Hypothalamus (tissue), 51 donors: Measurements from ENCODE around the gene ME1.
"Not testable (repeated sequence)": the region's sequence is repeated elsewhere in the genome, so short reads cannot be mapped to it uniquely, and the experiment has no call there.

Experiments
- DNase-seq, 51 donors: peaks; one replicate each; lab custom pipeline; 2025; lab: John Stamatoyannopoulos, UW

The ME1 gene

DNA sequence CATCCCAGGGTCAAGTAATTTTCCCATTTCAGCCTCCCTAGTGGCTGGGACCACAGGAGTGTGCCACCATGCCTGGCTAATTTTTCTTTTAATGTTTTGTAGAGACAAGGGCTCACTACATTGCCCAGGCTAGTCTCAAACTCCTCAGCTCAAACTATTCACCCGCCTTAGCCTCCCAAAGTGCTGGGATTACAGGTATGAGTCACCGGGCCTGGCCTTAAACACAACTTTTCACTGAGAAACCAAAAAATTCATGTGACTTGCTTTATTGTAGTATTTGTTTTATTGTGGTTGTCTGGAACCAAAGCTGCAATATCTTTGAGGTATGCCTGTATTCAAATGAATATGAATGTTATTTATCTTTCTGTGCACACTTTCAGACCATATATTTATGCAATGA, 165.5 kb downstream of the ME1 start:
- DNase-seq: no peak

DNA sequence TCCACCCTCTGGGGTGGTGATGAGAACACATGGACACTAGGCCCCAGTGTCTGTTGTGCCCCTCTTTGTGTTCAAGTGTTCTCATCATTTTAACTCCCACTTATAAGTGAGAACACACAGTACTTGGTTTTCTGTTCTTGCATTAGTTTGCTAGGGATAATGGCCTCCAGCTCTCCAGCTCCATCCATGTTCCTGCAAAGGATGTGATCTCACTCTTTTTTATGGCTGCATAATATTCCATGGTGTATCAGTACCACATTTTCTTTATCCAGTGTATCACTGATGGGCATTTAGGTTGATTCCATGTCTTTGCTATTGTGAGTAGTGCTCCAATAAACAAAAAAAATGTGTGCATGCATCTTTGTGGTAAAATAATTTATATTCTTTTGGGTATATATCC, 170.3 kb downstream of the ME1 start:
- no peak for DNase-seq

- no peak for DNase-seq
Observed at GRCh38 chr6:83258517-83258916, 172.3 kb downstream of the ME1 start.

DNA sequence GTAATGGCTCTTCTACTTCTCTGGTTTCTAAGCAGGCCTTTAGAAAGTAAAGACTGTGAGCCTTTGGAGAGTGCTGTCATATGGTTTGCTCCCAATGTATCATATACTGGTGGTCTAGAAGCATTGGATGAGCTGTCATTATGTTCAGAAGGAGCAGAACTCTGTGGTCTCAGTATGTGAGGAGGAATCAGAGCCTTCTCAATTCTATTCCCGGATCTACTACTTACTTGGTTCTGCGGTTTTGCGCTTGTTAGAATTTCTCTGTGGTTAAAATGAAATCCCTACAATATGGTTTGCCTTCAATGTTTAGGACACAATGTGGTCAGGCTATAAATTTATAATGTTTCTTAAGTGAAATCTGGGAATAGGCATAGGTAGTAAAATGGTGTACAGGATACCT, 173.1 kb downstream of the ME1 start:
- no peak for DNase-seq

GRCh38 chr6:83256719-83257118, 174.1 kb downstream of the ME1 start:
- DNase-seq: not testable (repeated sequence)

- DNase-seq: no peak
Observed at GRCh38 chr6:83252719-83253118, 178.1 kb downstream of the ME1 start.

GRCh38 chr6:83250235-83250634, 180.6 kb downstream of the ME1 start:
- no peak for DNase-seq

GRCh38 chr6:83247471-83247870, 183.4 kb downstream of the ME1 start:
- DNase-seq: no peak

- no peak for DNase-seq
Observed at GRCh38 chr6:83231146-83231545, 199.7 kb downstream of the ME1 start.

- DNase-seq: no peak
Observed at GRCh38 chr6:83226517-83226916, 204.3 kb downstream of the ME1 start.

DNA sequence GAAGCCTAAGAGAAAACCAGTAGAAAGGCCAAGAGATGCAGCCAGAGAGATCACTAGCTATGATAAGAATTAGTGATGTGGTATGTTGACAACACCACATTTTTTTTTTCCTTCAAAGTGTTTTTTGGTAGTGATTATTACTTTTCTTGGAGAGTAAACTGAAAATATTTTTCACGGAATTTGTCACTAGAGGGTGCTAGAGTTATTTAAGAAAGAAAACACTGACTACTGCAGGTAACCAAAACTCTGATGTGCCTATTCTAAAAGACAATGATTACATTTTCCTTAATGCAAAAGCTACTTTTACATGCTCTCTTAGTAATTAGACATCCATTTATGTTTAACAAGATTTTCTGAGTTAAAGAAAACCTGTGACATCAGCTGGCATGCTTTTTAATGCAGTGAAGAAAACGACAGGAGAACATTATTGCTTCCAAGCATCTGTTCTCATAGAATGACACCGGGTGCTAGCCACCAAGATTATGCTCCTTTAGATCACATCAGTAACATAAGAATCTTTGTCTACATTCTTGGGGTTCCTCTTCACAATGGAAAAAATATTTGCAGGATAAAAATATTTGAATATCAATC, 208.9 kb downstream of the ME1 start:
- peak in 1 of 51 donors; percentile 13 for DNase-seq

DNA sequence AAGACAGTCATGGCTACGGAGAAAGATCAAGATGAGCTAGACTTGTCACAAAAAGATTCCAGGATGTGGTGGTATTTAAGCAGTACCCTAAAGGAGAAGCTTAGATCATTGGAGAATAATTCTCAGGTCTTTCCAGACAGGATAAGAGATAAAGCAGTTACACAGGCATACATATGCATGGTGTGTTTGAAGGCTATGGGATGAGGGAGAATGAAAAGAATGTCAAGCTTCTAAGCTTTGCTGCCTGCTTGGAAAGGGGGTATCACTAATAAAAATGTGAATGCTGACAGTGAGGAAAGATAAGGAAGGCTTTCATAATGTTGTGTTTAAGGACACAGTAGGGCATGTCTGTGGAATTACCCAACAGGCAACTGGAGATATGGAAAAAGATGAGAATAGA, 209.6 kb downstream of the ME1 start:
- DNase-seq: no peak

DNA sequence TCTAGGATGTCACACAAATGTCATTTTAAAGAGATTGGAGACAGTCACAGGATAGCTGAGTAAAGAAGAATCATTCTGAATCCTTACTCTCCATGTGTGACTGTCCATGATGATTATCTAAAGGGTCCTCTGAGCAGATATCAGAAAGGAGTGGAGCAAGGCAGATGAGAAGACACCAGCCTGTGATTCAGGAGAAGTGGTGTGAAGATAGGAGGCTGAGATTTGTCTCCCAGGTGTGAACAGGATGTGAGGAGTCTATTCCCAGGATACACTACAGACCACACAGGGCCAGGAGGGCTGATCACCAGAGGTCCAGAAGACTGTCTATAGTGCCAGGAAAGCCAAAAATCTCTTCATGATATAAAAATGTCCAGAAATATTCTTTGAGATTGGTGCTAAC, 210.7 kb downstream of the ME1 start:
- no peak for DNase-seq

GRCh38 chr6:83218646-83219045, 212.2 kb downstream of the ME1 start:
- DNase-seq: no peak

DNA sequence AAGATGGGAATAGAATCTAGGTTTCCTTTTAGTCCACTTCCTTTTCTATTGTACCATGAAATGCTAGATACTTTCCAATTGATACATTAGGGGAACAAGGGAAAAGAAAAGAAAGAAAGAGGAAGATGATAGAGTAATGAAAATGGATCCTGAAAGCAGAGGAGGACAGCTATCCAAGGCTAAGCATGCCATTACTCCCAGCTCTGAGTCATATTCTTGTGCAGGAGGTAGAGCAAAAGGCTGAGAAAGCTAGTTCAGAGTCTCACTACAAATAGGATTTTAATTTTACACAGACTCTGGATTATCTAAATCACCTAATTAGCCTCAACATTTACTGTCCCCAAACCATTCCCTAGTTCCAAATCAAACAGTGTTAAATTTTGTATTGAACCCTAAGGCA, 214.0 kb downstream of the ME1 start:
- DNase-seq: no peak

DNA sequence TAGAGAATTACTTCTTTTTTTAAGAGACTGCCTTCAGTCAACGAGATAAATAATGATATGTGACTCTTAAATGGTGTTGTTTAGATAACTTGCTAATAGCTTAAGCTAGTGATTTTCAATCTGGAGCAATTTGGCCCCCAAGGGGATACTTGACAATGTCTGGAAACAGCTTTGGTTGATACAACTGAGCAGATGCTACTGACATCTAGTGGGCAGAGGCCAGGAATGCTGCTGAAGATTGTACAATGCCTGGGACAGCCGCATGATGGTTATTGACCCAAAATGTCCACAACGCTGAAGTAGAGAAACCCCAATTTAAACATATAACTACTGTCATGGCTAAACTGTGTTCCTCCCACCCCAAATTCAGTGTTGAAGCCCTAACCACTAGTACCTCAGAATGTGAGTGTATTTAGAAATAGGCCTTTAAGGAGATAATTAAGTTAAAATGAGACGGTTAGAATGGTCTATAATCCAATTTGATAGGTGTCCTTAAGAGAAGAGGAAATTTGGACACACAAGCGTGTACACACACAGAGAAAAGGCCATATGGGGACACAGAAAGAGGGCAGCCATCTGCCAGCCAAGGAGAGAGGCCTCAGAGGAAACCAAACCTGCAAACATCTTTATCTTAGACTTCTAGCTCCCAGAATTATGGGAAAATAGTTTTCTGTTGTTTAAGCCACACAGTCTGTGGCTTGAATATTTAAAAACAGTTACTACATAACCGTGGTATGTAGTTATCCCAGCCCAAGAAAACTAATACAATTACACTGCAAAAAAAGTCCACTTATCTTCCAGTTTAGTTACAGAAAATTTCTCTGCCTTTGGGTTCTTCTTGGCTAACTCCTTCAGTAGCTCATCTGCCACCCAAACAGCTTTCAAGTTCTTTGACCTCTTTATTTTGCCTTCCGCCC, 215.5 kb downstream of the ME1 start:
- DNase-seq: peak in 37 of 51 donors; percentile 2 to 82 (median 26)

DNA sequence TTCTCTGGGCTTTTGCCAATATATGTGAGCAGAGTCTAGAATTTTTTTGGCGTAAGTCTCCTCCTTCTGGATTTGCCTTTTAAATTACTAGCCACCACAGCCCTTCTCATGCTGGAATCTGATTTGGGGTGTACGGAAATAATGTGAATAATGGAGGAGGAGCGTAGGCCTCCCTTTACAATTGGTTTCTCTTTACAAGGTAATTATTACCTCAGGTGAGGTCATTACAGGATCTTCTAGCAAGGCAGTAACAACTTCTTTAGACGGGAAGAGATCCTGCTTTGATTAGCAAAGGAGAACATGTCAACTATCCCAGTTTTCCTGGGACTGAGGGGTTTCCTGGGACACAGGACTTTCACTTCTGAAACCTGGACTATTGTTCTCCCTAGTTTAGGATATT, 228.8 kb downstream of the ME1 start:
- no peak for DNase-seq

GRCh38 chr6:83199863-83200225, 231.0 kb downstream of the ME1 start:
- no peak for DNase-seq

DNA sequence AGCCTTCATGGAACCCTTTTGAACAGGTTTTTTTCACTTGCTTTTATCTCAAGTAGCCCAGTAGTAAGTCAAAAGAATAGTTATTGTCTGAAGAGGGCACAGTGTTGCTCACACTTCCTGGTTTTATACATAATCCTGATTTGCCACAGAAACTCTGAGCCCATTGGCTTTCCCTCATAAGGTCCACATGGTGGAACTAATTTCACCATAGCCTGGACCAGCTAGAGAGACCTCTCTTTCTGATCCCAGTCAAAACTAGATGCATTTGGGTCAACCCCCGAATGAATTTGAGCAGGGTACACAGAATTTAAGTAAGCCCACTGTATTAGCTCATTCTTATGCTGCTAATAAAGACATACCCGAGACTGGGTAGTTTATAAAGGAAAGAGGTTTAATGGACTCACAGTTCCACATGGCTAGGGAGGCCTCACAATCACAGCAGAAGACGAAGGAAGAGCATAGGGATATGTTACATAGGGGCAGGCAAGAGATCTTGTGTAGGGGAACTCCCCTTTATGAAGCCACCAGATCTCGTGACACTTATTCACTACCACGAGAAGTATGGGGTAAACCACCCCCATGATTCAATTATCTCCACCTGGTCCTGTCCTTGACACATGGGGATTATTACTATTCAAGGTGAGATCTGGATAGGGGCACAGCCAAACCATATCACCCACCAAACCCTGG, 231.5 kb downstream of the ME1 start:
- no peak for DNase-seq

DNA sequence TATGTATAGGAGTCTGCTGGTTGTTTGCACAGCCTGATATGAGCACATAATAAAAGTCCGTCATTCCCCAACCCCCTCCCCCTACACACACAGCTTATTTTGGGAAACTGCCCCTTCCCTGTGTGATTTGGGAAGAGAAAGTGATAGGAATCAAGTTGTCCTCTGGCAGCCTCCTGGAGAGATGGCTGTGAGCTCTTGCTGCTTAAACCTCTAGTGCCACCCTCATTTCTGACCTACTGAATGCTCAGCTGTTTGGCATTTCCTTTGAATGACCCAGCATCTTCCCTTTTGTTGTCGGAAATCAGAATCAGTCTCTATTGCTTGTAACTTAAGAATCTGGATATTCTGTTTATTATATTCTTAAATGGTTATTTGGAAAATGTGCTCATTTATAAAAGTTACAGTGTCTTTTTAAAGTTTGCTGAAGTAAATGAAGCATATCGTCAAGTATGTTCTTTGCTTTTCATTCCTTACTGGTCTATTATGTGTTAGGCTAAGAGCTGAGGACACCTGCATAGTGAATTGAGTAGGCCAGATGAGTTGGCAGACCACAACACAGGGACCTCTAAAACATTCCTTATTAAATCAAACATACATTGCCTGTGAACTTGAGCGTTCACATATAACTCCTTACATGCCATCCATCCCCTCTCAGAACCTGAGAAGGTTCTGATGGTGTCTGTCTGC, 232.2 kb downstream of the ME1 start:
- no peak for DNase-seq
